Activated CD4-positive, alpha-beta T cell treated with anti-CD3 and anti-CD28 coated beads, Interleukin-2, amount 50 U/mL, for 4 hours (primary cell): Measurements from ENCODE around the gene C1orf159.

ENCODE experiments used
- DNase-seq, 2 experiments: peaks; one replicate each; pipeline ENCODE4 v3.0.0-alpha.2; 2020

C1orf159 gene

DNA sequence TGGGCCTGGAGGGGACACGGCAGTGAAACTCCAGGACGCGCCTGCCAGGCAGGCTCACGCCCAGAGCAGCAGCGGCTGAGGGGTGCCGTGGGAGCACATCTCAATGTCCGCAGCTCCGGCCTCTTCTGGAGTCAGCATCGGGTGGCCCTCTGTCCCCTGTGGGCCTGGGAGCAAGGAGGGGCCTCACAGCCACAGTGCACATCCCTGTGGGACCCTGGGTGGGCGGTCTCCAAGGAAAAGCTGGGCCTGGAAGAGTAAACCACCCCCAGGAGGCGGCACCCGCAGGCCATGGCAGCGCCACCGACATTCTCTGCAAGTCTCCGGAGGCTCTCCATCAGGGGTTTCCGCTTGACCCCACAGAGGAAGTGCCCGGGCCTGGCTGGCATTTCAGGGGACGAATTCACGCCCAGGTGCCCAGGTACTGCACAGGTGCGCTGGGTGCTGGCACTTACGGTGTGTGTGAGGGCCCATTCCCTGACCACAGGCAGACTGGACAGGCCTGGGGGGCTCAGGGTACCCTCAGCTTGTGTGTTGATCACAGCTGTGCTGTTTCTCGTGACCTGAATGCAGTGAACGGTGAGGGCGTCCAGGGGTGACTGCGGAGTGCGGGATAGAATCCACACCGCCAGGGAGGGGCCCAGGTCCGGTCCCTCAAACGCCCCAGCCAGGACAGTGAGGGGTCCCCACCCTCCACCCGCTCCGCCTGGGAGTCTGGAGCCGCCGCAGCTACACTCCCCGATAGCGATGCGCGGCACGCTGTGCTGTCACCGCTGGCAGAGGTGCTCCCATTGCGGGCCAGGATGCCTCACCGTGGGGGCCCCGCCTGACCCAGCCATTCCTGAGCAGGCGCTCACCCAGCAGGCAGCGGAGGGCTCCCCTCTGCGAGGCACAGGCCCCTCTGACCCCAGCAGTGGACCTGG, 25.2 kb downstream of the C1orf159 start:
- no peak for DNase-seq

DNA sequence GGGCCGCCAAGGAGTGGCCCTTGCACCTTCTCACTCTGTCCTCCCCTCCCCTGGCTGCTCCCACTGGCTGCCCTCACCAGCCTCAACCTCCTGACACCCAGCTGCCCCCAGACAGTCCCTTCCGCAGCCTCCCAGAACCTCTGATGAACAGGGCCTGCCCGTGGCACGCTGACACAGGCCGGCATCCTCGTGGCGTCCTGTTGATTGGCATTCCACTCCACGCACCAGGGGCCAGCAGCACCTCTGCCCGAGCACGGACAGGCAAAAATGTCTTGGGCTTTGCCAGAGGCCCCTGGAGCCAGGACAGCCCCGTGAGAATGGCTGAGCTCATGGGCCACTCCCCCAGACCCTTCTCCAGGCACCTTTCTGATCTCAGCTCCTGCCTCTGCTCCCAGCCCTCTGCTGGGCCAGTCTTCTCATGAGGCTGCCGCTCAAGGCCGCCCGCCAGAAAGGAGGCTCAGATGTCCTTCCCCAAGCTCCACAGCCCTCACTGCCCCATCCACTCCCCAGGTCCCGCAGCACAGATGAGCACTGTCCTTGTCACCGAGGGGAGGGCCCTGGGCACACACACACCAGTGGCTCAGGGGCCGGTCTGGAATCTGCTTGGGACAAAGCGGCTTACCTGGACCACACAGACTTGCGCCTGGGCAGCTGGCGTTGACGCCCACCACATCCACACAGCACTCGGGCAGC, 26.0 kb downstream of the C1orf159 start:
- no peak for DNase-seq

DNA sequence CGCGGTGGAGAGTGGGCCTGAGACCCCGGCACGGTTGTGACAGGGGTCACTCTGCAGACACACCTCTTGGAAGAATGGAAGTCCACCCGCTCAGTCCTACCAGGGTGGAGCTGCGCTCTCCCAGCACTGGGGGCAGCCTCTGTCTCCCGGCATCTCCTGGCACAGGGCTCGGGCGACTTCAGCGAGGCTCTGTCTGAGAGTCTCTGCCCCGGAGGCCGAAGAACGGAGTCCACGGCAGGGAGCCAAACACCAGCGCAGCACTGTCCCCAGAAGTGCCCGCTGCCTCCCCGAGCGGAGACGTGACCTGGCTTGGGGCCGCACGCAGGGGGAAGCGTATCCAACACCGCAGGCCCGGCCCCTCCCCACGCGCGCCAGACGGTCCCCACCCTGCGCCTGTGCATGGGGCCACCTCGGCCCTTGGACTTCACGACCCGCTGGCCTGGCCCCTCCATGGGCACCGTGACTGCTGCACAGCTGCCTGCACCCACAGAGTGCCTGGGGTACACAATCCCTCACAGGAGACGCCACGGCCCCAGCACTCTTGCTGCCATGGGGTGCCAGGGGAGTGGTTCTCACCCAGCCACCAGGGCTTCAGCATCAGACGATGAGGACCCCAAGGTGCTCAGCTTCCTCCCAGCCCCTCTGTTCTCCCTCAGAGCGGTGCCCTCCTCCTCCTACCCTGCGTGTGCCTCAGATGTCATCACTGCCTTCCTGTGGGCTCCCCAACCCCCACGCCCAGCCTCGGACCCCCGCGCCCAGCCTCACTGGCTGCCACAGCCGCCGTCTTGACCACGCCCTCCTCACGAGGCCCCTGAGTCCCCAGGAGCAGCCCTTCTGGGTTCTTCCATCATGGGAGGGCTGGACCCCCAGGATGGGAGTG, 26.8 kb downstream of the C1orf159 start:
- no peak for DNase-seq

DNA sequence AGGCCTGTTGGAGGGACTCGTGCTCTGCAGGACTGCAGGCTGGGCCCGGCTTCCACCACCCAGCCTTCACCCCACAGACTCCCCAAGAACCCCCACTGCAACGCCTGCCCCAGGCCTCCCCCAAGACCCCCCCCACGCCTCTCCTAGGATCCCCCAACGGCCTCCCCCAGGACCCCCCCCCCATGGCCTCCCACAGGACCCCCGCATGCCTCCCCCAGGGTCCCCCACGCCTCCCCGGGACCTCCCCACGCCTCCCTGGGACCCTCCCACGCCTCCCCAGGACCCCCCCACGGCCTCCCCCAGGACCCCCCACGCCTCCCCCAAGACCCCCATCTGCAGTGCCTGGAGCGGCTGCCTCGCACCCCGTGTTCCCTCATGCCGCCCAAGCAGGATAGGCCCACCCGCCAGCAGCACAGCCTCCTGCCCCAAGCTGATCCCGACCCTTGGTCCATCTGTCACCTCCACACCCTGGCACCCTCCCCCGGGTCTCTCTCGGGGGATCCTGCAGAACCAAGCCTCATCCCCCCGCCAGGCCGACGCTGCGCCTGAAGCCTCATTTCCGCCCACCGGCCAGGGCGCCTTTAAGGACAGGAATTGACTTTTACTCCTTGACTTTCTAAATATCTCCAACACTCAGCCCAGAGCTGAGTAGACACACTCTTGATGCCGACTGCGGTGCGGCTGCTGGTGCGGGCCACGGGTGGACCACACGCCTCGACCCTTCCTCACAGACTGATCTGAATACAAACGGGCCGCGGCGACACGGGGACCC, 27.7 kb downstream of the C1orf159 start:
- no peak for DNase-seq

- DNase-seq, result no peak
Observed at GRCh38 chr1:1087351-1088028, 28.4 kb downstream of the C1orf159 start.

GRCh38 chr1:1086911-1087341, 29.0 kb downstream of the C1orf159 start:
- DNase-seq, result no peak

- no peak for DNase-seq
Observed at GRCh38 chr1:1085911-1086841, 29.7 kb downstream of the C1orf159 start.

- DNase-seq, result no peak
Observed at GRCh38 chr1:1085171-1085841, 30.6 kb downstream of the C1orf159 start.

DNA sequence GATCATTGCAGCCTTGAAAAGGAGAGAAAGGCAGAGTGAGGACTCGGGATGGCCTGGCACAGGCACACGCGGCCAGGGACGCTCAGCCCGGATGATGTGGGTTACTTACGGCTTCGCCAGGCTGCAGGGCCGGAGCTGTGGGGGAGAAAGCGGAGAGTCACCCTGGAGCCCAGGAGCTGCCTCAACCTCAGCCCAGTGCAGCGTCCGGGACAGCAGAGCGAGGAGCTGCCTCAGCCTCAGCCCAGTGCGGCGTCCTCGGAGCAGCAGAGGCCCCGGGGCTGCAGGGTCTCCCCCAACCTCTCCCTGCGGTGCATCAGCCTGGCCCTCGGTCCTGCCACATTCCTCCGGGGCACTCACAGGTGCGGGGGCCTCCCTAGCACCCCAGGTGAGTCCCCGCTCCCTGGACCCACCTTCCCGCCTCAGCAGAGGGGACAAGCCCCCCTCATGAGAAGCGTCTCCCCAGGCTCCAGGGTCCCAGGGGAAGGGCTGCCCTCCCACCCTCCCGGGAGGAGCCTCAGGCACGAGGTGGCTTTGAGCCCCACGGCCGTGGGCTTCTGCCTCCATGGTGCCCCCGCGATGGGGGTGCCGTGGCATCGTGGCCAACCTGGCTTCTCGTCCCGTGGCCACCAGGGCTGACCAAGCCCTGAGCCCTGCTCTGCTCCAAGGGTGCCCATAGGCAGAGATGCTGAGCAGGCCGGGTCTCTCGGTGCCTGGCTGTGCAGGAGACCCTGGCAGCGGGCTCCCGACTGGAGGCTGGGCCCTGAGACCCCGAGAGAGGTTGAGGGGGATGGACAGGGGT, 31.3 kb downstream of the C1orf159 start:
- DNase-seq, result no peak

GRCh38 chr1:1083416-1084371, 32.2 kb downstream of the C1orf159 start:
- no peak for DNase-seq

- no peak for DNase-seq
Observed at GRCh38 chr1:1082776-1083415, 33.0 kb downstream of the C1orf159 start.

GRCh38 chr1:1082239-1082775, 33.6 kb downstream of the C1orf159 start:
- DNase-seq, result no peak

GRCh38 chr1:1081311-1082238, 34.3 kb downstream of the C1orf159 start:
- DNase-seq, result no peak

DNA sequence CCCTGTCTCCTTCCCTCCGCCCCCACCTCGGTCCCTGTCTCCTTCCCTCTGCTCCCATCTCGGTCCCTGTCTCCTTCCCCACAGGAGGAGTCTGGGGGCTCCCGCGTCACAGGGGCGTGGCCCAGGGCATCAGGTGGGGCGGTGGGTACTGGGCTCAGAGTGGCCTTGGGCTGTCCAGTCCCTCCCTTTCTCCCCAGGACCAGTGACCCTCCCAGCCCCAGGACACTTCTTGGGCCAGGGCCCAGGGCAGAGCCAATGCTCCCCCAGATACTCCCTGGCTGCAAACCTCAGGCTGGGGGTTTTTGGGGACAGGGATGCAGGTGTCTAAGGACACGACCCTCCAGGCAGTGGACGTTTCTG, 35.0 kb downstream of the C1orf159 start:
- DNase-seq, result no peak

GRCh38 chr1:1080122-1080757, 35.6 kb downstream of the C1orf159 start:
- no peak for DNase-seq
